Hematopoietic multipotent progenitor cell treated with erythropoietin and hydrocortisone succinate and interleukin-3 and kit ligand, for 17 days (in vitro differentiated cells): ENCODE results near the gene HDAC2.
A peak's percentile ranks its signal among the peaks of the same experiment; 100 is the strongest.

Experiments used
- DNase-seq: peaks from one replicate; pipeline ENCODE4 v3.0.0-alpha.2; 2015; ENCODE audit warnings: low spot score

The HDAC2 gene

DNA sequence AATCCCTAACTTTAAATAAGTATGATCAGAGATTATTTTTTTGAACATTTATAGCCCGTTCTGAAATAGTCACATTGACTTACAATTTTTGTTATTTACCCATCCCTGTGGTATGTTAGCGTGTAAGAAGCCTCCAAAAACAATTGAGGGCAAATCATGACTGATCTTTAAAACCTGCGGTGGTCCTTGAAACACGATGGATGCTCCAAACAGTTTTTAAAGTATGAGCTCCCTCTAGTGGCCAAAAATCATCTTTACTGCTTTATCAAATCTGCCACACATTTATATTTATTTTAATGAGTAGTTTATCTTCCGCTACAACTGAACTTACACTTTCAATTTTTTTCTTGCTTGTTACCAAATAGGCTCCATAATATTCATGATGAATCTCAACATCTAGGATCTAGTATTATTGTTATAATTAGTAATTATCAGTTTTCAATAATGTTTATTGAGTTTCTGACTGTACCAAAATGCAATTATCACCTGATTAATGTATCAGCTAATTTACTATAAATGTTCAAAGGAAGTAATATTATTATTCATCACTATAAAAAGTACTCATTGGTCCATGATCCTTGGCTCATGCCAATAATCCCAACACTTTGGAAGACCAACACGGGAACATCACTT is 61.6 kb downstream of the HDAC2 start:
- DNase-seq, result peak; percentile 61

DNA sequence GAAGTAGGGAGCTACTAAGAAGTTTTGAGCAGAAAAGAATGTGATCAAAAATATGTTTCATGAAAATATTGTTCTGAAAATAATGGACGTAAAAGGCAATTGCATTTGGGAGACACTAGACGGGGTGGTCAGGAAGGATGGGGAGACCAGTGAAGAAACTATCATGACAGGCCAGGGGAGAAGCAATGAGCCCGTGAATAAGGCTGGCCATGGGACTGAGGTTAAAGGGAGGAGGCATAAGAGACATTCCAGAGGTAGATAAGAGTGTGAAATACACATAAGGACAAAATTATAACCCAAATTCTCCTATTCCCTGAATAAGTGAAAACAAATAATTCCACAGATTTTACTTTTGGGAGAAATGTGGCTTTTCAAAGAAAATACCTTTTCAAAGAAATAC is 62.1 kb downstream of the HDAC2 start:
- DNase-seq, result no peak

DNA sequence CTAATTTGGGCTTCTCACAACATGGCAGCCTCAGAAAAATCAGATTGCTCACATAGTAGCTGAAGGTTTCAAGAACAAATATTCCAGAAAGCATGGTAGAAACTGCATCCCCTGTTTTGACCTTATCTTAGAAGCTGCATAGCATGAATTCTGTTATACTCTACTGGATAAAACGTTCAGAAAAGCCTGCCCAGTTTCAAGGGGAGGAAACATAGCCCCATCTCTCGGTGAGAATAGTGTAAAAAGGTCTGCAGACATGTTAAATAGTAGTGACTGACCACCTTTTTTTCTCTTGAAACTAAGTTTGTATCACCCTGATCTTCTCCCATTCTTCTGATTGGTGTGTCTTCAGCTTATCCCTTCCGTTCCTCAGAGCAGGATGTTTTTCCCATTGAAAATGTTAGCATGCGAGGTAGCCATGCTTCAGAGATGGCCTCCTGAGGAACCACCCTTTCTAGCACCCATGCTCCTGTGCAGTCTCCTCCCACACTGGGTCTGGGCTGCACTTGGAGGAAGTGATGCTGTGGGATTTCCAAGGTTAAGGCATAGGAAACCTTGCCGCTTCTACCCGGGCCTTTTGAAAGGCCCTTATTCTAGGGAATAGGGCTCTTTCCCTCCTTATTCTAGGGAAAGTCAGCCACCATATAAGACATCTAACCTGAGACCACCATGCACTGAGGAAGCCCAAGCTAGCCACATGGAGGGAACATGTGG is 63.7 kb downstream of the HDAC2 start:
- no peak for DNase-seq

DNA sequence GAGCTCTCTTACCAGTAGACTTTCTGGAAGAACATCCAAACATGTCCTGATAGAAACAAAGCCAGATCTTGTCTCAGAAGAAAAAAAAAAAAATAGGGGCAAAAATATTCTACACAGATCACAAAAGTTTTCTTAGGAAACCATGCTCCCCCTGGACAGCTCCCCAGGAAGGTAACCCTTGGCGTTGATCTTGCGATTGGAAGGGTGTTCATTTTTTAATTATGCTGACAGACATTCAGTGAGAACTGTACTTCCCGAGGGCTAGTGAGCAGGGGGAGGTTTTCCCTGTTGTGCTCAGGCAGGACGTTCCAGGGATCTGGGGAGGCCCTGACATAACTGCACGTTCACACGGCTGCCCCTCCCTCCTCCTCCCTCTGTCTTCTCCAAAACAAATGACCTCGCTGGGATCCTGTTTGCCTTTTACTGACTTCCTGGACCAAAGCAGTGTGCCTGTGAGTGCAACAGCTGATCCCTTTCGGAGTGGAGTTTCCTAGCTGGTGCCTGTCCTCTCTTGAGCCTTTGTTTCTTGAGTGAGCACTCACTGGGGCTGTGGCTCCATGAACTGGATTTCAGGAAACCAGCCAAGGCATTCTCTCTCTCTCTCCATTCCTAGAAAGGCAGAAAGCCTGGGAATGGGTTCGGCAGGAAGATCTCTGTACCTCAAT is 67.2 kb downstream of the HDAC2 start:
- no peak for DNase-seq

DNA sequence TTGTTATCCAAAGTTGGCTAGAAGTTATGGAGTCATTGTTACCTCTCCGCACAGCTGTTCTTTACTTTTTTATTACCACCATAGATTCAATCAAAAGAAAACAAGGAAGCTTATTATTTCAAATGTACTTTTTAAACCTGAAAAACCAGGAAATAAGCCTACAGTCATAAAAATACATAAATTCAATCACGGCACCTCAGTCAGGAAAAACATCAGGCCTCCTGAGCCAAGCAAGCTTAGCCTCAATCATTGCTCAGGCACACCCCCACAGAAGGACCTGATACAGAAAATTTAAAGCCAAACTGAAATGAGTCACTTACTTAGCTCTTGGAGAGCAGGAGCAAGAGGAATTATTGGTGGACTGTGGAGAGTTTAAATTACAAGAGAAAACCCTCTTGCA is 69.5 kb downstream of the HDAC2 start:
- DNase-seq, result no peak

DNA sequence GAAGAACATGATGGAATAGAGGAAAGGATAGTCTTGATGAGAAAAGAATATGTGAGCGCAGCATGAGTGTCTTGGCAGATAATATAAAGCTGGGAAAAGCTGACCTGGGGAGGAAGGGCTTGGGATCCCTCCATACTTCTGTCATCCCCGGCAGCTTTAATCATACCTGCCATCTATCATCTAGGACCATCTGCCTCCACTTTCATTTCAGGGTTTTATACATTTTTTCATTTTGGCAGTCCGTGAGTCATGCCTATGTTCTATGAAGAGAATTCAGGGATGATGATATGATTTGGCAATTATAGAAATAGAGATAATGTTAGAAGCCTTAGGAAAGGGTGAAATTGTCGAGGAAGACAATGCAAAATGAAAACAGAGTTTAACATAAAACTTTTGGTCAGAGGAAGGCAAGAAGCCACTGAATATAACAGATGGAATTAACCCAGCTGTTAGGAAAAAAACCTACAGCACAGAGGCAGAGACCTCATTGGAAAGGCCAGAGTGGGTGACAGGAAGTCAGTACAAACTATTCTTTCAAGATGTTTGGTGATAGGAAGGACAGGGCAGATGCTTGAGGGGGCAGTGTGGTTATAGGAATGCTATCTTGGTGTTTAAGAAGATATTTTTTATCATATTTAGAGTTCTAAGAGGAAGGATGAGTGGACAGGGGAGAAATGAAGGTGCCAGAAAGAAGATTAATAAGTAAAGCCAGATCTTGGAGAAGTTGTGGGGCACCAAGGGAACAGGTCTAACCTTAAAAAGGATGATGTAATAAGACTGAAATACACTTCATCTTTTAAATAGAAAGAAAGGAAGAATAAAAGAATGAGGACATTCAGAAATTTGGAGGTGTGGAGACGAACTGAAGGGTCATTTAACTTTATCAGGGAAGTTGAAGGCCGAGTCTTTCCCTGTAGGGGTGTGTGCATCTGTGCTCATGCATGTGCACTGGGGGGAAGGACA is 76.0 kb downstream of the HDAC2 start:
- no peak for DNase-seq

DNA sequence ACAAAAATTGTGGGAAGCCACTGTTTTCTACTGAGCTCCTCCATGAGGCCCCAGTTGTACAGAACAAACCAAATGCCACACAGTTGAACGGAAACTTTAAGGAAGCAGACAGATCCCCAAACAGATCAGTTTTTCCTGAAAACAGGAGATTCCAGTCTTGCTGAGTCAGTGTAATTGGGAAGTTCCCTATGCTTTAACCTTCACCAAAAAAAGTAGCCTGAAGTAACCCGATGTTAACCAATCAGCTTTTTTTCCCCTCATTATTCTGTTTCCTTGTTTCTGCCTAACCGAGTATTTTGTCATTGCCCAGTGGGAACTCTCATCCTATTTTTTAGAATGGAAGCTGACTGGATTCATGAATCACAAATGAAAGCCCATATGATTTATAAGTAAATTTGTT is 77.1 kb downstream of the HDAC2 start:
- no peak for DNase-seq

DNA sequence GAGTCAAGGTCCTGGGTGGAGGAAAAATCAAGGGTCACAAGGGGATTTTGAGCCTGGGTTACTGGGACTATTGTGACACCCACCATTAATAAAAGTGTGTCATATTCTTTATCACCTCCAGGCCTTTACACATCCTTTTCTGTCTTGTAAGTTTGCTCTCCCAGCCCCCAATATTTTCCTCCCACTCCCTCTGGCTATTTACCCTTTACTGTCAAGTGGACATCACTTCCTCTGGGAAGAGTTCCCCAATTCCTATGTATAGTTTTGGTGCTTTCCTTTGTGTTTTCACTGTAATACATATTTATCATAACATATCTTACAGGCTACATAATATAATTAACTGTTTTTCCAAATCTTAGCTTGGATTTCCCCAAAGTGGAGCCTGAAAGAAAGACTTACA is 77.5 kb downstream of the HDAC2 start:
- no peak for DNase-seq

DNA sequence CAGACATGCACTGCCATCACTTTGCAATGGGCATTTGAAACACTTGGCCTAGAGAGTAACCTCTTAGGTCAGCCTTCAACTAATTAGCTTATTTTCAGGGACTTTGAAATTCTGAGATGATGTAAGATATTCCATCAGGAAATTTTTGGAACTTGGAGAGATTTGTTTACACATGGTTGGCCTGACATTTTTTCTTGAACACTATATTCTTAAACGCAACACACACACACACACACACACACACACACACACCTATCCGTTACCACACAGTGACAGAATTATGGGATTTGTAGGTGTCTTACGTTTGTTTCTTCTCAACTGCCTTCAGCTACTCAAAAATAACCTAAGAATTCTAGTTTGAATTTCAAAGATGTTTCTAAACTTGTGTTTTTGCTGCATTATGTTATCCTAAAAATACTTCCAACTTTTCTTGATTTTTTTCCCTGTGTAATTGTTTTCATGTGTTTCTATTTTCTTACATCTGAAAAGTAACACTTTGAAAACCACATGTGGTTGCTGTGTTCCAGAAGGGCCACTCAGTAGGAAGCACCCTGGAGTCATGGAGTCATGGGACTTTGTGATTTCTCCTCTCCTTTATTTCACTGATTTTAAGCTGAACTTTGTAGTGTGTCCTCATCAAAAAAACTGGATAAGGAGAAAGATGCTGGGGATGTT is 81.9 kb downstream of the HDAC2 start:
- DNase-seq, result no peak

DNA sequence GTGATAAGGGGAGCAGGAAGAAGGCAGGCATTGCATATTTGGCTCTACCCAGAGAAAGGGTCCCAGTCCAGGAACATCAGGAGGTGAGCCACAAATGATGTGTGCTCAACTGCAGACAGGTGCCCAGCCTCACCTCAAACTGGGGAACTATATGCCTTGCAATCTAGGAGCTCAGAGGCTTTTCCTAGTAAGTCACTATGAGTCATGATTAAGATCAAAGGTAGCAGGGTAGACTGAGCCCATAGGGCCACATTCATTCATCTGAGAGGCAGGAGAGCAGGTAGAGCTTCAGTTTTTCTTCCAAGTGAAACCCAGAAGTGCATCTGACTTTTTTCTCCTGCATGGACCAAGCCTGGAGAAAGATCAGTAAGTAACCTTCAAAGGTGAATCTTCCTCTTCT is 82.5 kb downstream of the HDAC2 start:
- no peak for DNase-seq

DNA sequence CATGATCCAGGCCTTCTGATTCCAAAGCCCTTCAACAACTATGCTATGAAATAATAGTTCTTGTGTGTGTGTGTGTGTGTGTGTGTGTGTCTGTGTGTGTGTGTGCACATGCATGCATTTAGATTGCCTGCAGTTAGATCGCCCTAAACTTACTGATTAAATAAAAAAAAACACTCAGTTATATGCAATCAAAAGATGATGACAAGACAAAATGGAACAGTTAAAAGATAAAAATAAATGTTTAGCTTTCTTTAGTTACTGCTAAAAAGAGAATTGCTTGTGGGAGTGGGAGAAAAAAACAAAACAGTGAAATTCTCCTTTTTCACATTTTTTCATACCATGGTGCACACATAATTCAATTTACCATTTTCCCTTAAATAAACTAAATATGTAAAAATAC is 84.4 kb downstream of the HDAC2 start:
- DNase-seq, result no peak

DNA sequence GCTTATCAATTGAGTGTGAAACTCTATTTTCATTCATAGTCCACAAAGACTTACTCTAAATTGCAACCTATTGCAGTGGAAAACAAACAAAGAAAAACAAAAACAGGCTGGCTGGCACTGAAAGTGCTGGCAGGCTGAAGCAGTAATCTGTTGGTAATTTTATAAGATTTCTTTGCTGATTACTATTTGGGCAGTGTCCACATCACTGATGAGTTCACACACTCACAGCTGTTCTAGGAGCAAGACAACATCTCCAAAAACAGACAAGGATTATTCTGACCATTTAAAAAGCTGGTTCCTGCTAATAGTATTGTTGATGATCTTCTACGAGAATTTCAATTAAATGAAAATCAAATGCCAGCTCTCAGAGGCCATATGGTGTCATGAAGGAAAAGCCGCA is 86.9 kb downstream of the HDAC2 start:
- DNase-seq, result no peak
